ENCODE data around the gene MAP4K3.

DNA sequence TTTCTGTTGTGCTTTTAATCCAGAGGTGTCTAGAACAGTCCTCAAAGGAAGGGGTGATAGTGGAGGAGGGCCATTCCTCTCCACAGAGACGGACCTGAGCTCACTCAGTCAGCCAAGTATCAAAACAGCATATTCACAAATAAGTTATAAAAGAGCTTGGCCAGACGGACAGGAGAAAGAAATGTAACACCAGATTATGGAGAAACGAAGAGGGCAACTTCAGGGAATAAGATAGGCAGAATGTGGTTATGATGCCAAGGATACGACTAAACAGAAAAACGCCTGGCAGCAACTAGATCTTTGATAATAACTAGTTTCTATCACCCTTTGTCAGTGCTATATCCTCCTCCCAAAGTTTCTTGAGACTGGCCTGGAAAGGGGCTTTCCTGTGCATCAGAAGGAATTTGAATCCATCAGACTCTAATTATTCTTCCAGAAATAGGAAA lies 42.5 kb downstream of the MAP4K3 start:
- TF ChIP-seq, protein P1, sequence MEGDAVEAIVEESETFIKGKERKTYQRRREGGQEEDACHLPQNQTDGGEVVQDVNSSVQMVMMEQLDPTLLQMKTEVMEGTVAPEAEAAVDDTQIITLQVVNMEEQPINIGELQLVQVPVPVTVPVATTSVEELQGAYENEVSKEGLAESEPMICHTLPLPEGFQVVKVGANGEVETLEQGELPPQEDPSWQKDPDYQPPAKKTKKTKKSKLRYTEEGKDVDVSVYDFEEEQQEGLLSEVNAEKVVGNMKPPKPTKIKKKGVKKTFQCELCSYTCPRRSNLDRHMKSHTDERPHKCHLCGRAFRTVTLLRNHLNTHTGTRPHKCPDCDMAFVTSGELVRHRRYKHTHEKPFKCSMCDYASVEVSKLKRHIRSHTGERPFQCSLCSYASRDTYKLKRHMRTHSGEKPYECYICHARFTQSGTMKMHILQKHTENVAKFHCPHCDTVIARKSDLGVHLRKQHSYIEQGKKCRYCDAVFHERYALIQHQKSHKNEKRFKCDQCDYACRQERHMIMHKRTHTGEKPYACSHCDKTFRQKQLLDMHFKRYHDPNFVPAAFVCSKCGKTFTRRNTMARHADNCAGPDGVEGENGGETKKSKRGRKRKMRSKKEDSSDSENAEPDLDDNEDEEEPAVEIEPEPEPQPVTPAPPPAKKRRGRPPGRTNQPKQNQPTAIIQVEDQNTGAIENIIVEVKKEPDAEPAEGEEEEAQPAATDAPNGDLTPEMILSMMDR (IDR thresholded peaks at IDR 0.05 in 4 of 5, conservative IDR thresholded peaks at IDR 0.05 in 1 of 5): no peak
- no peak for TF ChIP-seq POLR2A (IDR thresholded peaks at IDR 0.05)
